ENCODE measurements around the gene LPO. TPM values are rescaled to one million over a fixed set of nuclear protein-coding genes. Genes with fewer than 3 reads are reported as not detected.

Gene LPO
- total and polyA plus RNA-seq, 2 donors (not counting 3 experiments of a cell fraction or from before 2014, with no cell fraction given): not detected

DNA sequence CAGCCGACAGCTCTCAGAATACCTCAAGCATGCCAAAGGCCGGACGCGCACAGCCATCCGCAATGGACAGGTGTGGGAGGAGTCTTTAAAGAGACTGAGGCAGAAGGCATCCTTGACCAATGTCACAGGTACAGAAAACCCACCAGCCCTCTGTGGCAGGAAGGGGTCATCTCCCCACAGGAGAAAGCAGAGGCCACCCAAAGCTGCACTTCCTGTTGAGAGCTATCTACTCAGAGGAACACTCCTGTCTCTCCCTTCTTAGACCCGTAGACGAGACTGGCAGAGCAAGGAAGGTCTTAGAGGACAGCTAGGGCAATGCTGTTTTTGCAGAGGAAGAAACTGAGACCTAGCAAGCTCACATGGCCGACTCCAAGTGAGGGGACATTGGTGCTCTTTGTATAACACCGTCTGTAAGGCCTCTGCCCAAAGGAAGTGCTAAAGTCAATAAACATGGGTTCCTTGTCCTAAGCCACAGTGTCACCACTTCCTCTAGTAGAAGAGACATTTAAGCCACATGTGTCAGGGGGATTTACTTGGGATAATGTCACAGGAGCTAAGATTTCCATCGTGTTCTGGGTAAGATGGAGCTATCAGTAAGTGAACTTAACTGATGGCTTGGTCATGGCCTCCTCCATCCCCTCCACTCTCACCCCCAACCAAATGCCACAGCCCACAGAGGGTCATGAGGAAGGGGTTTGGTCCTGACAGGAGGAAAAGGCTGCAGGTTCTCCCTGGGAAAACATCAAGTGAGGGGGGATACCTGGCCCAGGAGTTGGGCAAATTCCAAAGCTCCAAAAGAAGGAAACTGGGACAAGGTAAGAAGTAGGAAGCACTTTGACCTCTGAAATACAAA, 9.4 kb downstream of the LPO start:
- no peaks in the 10 kb centered on the region for H3K4me1 ChIP-seq (ENCODE audit: control insufficient read depth, extremely low read depth, insufficient read depth, low read length)
- no peak overlapping the region for H2AFZ ChIP-seq (ENCODE audit: low read depth, low read length)
- ChIA-PET POLR2A (no interaction called here), CTCF (interaction anchor here (1.1 to 1.3 kb wide), 2 partner anchors 46 to 56 kb away, joined by 3 read pairs; no protein-coding TSS in a partner anchor)
- FAIRE-seq (no peak), DNase-seq (ENCODE audit: low read depth, low spot score) (no peak)
- no peaks in the 10 kb centered on the region for H3K9me1 ChIP-seq (replicated peaks; ENCODE audit: control insufficient read depth, extremely low read depth, insufficient read depth, low read length)
- TF ChIP-seq FOS (IDR thresholded peaks at IDR 0.05; ENCODE audit: borderline replicate concordance, insufficient read depth, low read length) (no peak), JUN (IDR thresholded peaks at IDR 0.05; ENCODE audit: borderline replicate concordance, insufficient read depth, insufficient read length, low read depth) (no peak), POLR2AphosphoS5 (IDR thresholded peaks at IDR 0.05; ENCODE audit: insufficient read depth, low read depth, low read length) (no peak), GATA2 (IDR thresholded peaks at IDR 0.05; ENCODE audit: insufficient read depth, insufficient read length, low read depth, low read length) (no peak), EZH2 (IDR thresholded peaks at IDR 0.05; ENCODE audit: borderline replicate concordance, low read depth, low read length, severe bottlenecking) (no peak), MYC (IDR thresholded peaks at IDR 0.05; ENCODE audit: low read depth, low read length) (no peak), POLR2A (IDR thresholded peaks at IDR 0.05; ENCODE audit: low read depth, low read length) (no peak)
- TF ChIP-seq, protein P1, sequence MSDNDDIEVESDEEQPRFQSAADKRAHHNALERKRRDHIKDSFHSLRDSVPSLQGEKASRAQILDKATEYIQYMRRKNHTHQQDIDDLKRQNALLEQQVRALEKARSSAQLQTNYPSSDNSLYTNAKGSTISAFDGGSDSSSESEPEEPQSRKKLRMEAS (IDR thresholded peaks at IDR 0.05; ENCODE audit: insufficient read depth, insufficient read length): no peak
- TF ChIP-seq, protein P2, sequence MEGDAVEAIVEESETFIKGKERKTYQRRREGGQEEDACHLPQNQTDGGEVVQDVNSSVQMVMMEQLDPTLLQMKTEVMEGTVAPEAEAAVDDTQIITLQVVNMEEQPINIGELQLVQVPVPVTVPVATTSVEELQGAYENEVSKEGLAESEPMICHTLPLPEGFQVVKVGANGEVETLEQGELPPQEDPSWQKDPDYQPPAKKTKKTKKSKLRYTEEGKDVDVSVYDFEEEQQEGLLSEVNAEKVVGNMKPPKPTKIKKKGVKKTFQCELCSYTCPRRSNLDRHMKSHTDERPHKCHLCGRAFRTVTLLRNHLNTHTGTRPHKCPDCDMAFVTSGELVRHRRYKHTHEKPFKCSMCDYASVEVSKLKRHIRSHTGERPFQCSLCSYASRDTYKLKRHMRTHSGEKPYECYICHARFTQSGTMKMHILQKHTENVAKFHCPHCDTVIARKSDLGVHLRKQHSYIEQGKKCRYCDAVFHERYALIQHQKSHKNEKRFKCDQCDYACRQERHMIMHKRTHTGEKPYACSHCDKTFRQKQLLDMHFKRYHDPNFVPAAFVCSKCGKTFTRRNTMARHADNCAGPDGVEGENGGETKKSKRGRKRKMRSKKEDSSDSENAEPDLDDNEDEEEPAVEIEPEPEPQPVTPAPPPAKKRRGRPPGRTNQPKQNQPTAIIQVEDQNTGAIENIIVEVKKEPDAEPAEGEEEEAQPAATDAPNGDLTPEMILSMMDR (IDR thresholded peaks at IDR 0.05; ENCODE audit: extremely low read depth in 1 of 2, insufficient read depth in 1 of 2, low read depth in 1 of 2, low read length in 2 of 2): no peak
- no peaks in the 10 kb centered on the region for H4K20me1 ChIP-seq (replicated peaks; ENCODE audit: control insufficient read depth, extremely low read depth, insufficient read depth, low read length)
- no peaks in the 10 kb centered on the region for H3K9me3 ChIP-seq (replicated peaks; ENCODE audit: control insufficient read depth, insufficient read depth, low read length)
- intact Hi-C loops (cut with micrococcal nuclease) (loop anchor here (5.0 kb wide), 1 partner anchor 45 kb away; no protein-coding TSS in a partner anchor), dilution Hi-C loops (cut with MboI; ENCODE audit: extremely low pct_ligation_motif_present, low sequenced_read_pairs) (no loop called here)
- no peaks in the 10 kb centered on the region for H3K79me2 ChIP-seq (ENCODE audit: control insufficient read depth, insufficient read depth, low read length)
- no peaks in the 10 kb centered on the region for H3K36me3 ChIP-seq (ENCODE audit: control insufficient read depth in 2 of 2, extremely low read depth in 1 of 2, insufficient read depth in 2 of 2, low read length in 2 of 2)
- H3K4me3 ChIP-seq (replicated peaks in 1 of 3; ENCODE audit: insufficient read depth in 1 of 3, low read depth in 1 of 3, low read length in 3 of 3): no peak overlapping the region
- H3K4me2 ChIP-seq (ENCODE audit: insufficient read depth, low read length): no peak overlapping the region
- no TSS peak for BruUV-seq (replicated peaks)
- H3K9ac ChIP-seq (replicated peaks; ENCODE audit: extremely low read depth, insufficient read depth, low read length): no peak overlapping the region
- H3K27ac ChIP-seq (ENCODE audit: insufficient read depth, low read depth, low read length): no peak overlapping the region
- H3K27me3 ChIP-seq (ENCODE audit: control insufficient read depth in 2 of 2, insufficient read depth in 2 of 2, low read length in 2 of 2): peaks cover 26 to 35% of the 10 kb centered on the region in 2 experiments

All from endothelial cell of umbilical vein (primary cell).